Measurements from ENCODE around the gene CLSTN1. TPM values are rescaled to one million over a fixed set of nuclear protein-coding genes. Genes with fewer than 3 reads are reported as not detected.
"Not testable (repeated sequence)": the region's sequence is repeated elsewhere in the genome, so short reads cannot be mapped to it uniquely, and the experiment has no call there.

The CLSTN1 gene
- total RNA-seq, 1 donor from 2014 or later, result 126 TPM

DNA sequence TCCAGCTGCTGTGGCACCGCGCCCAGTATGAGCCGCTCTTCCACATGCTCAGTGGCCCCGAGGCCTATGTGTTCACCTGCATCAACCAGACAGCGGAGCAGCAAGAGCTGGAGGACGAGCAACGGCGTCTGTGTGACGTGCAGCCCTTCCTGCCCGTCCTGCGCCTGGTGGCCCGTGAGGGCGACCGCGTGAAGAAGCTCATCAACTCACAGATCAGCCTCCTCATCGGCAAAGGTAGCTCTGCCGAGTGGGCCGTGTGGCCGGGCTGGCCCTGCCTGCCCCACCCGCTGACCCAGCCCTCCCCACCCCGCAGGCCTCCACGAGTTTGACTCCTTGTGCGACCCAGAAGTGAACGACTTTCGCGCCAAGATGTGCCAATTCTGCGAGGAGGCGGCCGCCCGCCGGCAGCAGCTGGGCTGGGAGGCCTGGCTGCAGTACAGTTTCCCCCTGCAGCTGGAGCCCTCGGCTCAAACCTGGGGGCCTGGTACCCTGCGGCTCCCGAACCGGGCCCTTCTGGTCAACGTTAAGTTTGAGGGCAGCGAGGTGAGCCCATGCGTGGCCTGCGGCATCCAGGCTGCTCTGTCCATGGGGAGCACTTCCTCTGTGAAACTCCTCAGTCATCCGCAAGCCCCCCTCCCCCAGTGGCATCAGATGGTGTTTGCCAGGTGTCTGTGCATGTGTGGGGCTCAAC is 108.1 kb downstream of the CLSTN1 start:
- no peak overlapping the region for H3K4me3 Mint-ChIP-seq (ENCODE audit: unreplicated experiment)
- TF ChIP-seq, protein P1, sequence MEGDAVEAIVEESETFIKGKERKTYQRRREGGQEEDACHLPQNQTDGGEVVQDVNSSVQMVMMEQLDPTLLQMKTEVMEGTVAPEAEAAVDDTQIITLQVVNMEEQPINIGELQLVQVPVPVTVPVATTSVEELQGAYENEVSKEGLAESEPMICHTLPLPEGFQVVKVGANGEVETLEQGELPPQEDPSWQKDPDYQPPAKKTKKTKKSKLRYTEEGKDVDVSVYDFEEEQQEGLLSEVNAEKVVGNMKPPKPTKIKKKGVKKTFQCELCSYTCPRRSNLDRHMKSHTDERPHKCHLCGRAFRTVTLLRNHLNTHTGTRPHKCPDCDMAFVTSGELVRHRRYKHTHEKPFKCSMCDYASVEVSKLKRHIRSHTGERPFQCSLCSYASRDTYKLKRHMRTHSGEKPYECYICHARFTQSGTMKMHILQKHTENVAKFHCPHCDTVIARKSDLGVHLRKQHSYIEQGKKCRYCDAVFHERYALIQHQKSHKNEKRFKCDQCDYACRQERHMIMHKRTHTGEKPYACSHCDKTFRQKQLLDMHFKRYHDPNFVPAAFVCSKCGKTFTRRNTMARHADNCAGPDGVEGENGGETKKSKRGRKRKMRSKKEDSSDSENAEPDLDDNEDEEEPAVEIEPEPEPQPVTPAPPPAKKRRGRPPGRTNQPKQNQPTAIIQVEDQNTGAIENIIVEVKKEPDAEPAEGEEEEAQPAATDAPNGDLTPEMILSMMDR (IDR thresholded peaks at IDR 0.05), result no peak
- H3K27ac Mint-ChIP-seq (ENCODE audit: unreplicated experiment), result no peak overlapping the region

DNA sequence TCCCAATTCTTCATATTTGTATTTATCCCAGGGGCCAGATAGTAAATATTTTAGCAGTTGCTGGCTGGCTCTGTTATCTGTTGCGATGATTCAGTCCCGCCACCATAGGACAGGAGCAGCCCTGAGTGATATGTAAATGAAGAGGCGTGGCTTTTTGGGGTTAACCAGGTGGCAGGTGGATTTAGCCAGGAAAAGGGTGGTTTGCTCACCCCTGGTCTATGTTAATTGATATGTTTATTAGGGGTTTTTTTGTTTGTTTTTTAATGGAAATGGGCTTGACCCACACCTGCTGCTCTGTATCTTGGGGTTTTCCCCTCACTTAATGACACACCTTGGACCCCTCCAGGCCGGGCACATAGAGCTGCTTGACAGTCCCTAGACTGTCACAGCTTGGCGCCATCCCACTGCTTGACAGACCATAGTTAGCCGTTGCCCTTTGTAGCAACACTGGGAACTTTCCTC is 109.5 kb downstream of the CLSTN1 start:
- Mint-ChIP-seq H3K27ac (ENCODE audit: unreplicated experiment) (no peak overlapping the region), H3K4me3 (ENCODE audit: unreplicated experiment) (no peak overlapping the region), H3K9me3 (ENCODE audit: low read depth) (no peaks in the 10 kb centered on the region), H3K27me3 (ENCODE audit: low read depth) (no peaks in the 10 kb centered on the region), H3K36me3 (ENCODE audit: low read depth) (no peaks in the 10 kb centered on the region), H3K4me1 (ENCODE audit: low read depth) (peaks cover 5% of the 10 kb centered on the region)
- DNase-seq (ENCODE audit: low spot score), result no peak
- TF ChIP-seq, protein P1 (IDR thresholded peaks at IDR 0.05), result no peak

More for the DNA sequence above, 108.1 kb downstream of the CLSTN1 start:
- H3K27me3 Mint-ChIP-seq (ENCODE audit: low read depth), result no peaks in the 10 kb centered on the region
- H3K9me3 Mint-ChIP-seq (ENCODE audit: low read depth), result no peaks in the 10 kb centered on the region
- no peak for DNase-seq (ENCODE audit: low spot score)
- H3K36me3 Mint-ChIP-seq (ENCODE audit: low read depth), result no peaks in the 10 kb centered on the region
- peaks cover 7% of the 10 kb centered on the region for H3K4me1 Mint-ChIP-seq (ENCODE audit: low read depth)

DNA sequence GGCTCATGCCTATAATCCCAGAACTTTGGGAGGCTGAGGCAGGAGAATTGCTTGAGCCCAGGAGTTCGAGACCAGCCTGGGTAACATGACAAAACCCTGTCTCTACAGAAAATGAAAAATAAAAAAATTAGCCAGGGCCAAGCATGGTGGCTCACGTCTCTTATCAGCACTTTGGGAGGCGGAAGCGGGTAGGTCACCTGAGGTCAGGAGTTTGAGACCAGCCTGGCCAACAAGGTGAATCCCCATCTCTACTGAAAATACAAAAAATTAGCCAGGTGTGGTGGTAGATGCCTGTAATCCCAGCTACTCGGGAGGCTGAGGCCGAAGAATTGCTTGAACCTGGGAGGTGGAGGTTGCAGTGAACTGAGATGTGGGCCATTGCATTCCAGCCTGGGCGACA is 111.0 kb downstream of the CLSTN1 start:
- H3K4me1 Mint-ChIP-seq (ENCODE audit: low read depth); H3K9me3 Mint-ChIP-seq (ENCODE audit: low read depth); DNase-seq (ENCODE audit: low spot score); H3K4me3 Mint-ChIP-seq (ENCODE audit: unreplicated experiment); H3K36me3 Mint-ChIP-seq (ENCODE audit: low read depth); H3K27me3 Mint-ChIP-seq (ENCODE audit: low read depth); H3K27ac Mint-ChIP-seq (ENCODE audit: unreplicated experiment): not testable (repeated sequence)

DNA sequence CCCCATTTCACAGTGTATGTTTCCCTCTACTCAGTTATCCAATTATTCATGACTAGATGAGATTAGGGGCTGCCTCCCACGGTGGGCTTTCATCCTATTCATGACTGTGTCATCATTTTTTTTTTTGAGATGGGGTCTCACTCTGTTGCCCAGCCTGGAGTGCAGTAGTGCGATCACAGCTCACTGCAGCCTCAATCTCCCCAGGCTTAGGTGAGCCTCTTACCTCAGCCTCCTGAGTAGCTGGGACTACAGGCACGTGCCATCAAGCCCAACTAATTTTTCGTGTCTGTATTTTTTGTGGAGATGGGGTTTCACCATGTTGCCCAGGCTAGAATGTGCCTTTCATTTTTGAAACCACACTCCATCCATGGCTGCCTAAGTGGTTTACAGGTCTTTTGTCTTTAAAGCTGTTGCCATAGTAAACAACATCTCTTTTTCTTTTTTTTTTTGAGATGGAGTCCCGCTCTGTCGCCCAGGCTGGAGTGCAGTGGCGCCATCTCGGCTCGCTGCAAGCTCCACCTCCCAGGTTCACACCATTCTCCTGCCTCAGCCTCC is 112.2 kb downstream of the CLSTN1 start:
- no peak for DNase-seq (ENCODE audit: low spot score)
- no peaks in the 10 kb centered on the region for H3K9me3 Mint-ChIP-seq (ENCODE audit: low read depth)
- no peak overlapping the region for H3K4me3 Mint-ChIP-seq (ENCODE audit: unreplicated experiment)
- no peak overlapping the region for H3K27ac Mint-ChIP-seq (ENCODE audit: unreplicated experiment)
- TF ChIP-seq, protein P1 (IDR thresholded peaks at IDR 0.05), result no peak
- no peaks in the 10 kb centered on the region for H3K27me3 Mint-ChIP-seq (ENCODE audit: low read depth)
- no peaks in the 10 kb centered on the region for H3K36me3 Mint-ChIP-seq (ENCODE audit: low read depth)
- H3K4me1 Mint-ChIP-seq (ENCODE audit: low read depth), result no peaks in the 10 kb centered on the region

DNA sequence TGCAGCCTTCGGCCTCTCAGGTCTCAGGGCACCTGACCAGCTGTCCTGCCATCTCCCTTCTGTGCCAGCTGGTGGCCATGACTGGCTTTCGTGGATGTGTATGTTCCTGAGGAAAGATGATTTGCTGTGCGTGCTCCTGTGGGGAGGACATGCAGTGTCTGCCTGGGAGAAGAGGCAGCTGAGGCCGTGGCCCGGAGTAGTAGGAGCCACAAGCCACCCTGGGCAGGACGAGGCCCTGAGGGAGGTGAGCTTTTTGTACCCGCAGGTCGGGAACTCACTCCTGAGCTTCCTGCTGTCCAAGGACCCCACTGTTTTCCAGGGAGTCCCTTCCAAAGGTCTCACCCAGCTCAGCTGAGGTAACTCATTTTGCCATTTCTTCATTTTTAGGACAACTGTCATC is 113.7 kb downstream of the CLSTN1 start:
- Mint-ChIP-seq H3K9me3 (ENCODE audit: low read depth) (no peaks in the 10 kb centered on the region), H3K4me3 (ENCODE audit: unreplicated experiment) (no peak overlapping the region), H3K27me3 (ENCODE audit: low read depth) (no peaks in the 10 kb centered on the region), H3K4me1 (ENCODE audit: low read depth) (peaks cover 6% of the 10 kb centered on the region), H3K27ac (ENCODE audit: unreplicated experiment) (no peak overlapping the region), H3K36me3 (ENCODE audit: low read depth) (no peaks in the 10 kb centered on the region)
- DNase-seq (ENCODE audit: low spot score), result no peak
- TF ChIP-seq, protein P1 (IDR thresholded peaks at IDR 0.05), result no peak

DNA sequence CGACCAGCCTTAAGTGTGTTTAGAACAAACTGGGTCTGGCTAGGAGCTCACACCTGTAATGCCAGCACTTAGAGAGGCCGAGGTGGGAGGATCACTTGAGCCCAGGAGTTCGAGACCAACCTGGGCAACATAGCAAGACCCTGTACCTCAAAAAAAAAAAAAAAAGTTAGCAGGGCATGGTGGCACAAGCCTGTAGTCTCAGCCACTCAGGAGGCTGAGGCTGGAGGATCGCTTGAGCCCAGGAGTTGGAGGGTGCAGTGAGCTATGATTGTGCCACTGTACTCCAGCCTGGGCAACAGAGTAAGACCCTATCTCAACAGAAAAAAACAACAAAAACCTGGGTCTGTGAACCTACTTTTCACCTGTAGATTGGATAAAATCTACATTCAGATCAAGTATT is 117.6 kb downstream of the CLSTN1 start:
- Mint-ChIP-seq H3K4me1 (ENCODE audit: low read depth) (peaks cover 6% of the 10 kb centered on the region), H3K27ac (ENCODE audit: unreplicated experiment) (no peak overlapping the region), H3K9me3 (ENCODE audit: low read depth) (peaks cover 6% of the 10 kb centered on the region), H3K4me3 (ENCODE audit: unreplicated experiment) (no peak overlapping the region), H3K27me3 (ENCODE audit: low read depth) (no peaks in the 10 kb centered on the region), H3K36me3 (ENCODE audit: low read depth) (no peaks in the 10 kb centered on the region)
- TF ChIP-seq, protein P1 (IDR thresholded peaks at IDR 0.05), result no peak
- DNase-seq (ENCODE audit: low spot score), result no peak

Measured in chondrocyte (in vitro differentiated cells).